Adrenal gland (tissue), 12 donors: Measurements from ENCODE around the gene SDHAF3. TPM values are rescaled to one million over a fixed set of nuclear protein-coding genes. Genes with fewer than 3 reads are reported as not detected.

Experiments
- DNase-seq, 7 donors: peaks; one replicate each; pipeline ENCODE4 v3.0.0-alpha.2; 2019 to 2020
- H3K27ac ChIP-seq, 5 donors: fragments of 200-600 bp; sonication (generic) in 4 of 5; 1 replicate in 3 of 5; 2 replicates in 2 of 5; pipeline versions ENCODE4 v1.5.1 to v1.8.0; 2016 to 2020; ENCODE audit warnings: mild to moderate bottlenecking in 1 of 5
- H3K27me3 ChIP-seq: fragments of 200-600 bp; 2 replicates; pipeline ENCODE4 v1.8.0; 2021
- H3K36me3 ChIP-seq, 2 donors: fragments of 200-600 bp; replicated peaks in 1 of 2; 1 replicate in 1 of 2; 2 replicates in 1 of 2; pipeline versions ENCODE4 v1.5.1 to v1.8.0; 2018 to 2022
- H3K4me1 ChIP-seq, 2 donors: fragments of 200-600 bp; replicated peaks in 1 of 2; 1 replicate in 1 of 2; 2 replicates in 1 of 2; pipeline versions ENCODE4 v1.5.1 to v1.8.0; 2018 to 2021
- H3K4me3 ChIP-seq, 4 donors: fragments of 200-600 bp; sonication (generic) in 3 of 4; one replicate each; pipeline ENCODE4 v1.5.1; 2016 to 2018
- H3K9me3 ChIP-seq, 3 donors: fragments of 200-600 bp; sonication (generic) in 1 of 3; replicated peaks in 1 of 3; 1 replicate in 2 of 3; 2 replicates in 1 of 3; pipeline versions ENCODE4 v1.5.1 to v1.8.0; 2016 to 2021
- CTCF ChIP-seq, 6 experiments: fragments of 450-650 bp in 4 of 6; fragments of 200-600 bp in 2 of 6; sonication (generic) in 1 of 6; IDR thresholded peaks; 1 replicate in 5 of 6; 2 replicates in 1 of 6; pipeline versions ENCODE4 v1.5.1 to v1.8.0; 2016 to 2021; ENCODE audit warnings: antibody characterized with exemption in 6 of 6, mild to moderate bottlenecking in 2 of 6, moderate library complexity in 1 of 6
- POLR2A ChIP-seq, 2 donors: fragments of 450-650 bp; IDR thresholded peaks; one replicate each; pipeline ENCODE4 v1.6.1; 2017; ENCODE audit warnings: antibody characterized with exemption in 2 of 2, mild to moderate bottlenecking in 2 of 2, moderate library complexity in 1 of 2
- WGBS, 4 donors: extraction: QIAGEN DNeasy Blood & Tissue Kit in 2 of 4; methylation state at CpG; one replicate each; pipeline versions ENCODE4 v1.1.5 to v1.1.7; 2013 to 2017; 5-methylcytosine and 5-hydroxymethylcytosine counted together
- intact Hi-C, 2 donors: fragments of 100-400 bp; cut with DNase I; formaldehyde crosslinking; loops; one replicate each; pipeline versions ENCODE4 v1.14.1 to v1.15.0; 2022 to 2023
- polyA plus RNA-seq, 3 donors: library from polyadenylated mRNA; stranded (reverse); fragments of 200-250 nt in 2 of 3; fragments of 350-450 nt in 1 of 3; fragmentation: Illumina TruSeq in 1 of 3; extraction: RNeasy Lipid Tissue Mini Kit (QIAGEN cat#74804) in 1 of 3; gene quantifications; one replicate each; pipeline ENCODE4 v1.2.3, GENCODE V29; 2013 to 2014
- total RNA-seq, 9 donors: library from RNA; depleted of rRNA in 4 of 9; stranded (reverse); fragments of >200 nt in 4 of 9; fragments of 120-200 nt in 1 of 9; fragmentation: NEBNext Ultra II Directional in 1 of 9; extraction: Animal tissue kit (Norgen Biotek cat#: 25700) in 1 of 9; gene quantifications; one replicate each; pipeline versions ENCODE4 v1.1.0 to v1.2.4, GENCODE V29; 2013 to 2023
- donor health status: healthy with polysubstance abuse.
- donor health status: Bipolar disorder and iron deficiency.
- donor health status: DM: yes; HTN: yes; CAD: no.
- donor health status: DM: no; HTN: no; CAD: no.
- donor health status: DM: no; HTN: no; CAD: no.
- donor health status: DM: yes; HTN: yes; CAD: no.

Gene SDHAF3
- total and polyA plus RNA-seq, 12 donors: 5.2 to 35.0 (median 18.1) TPM

DNA sequence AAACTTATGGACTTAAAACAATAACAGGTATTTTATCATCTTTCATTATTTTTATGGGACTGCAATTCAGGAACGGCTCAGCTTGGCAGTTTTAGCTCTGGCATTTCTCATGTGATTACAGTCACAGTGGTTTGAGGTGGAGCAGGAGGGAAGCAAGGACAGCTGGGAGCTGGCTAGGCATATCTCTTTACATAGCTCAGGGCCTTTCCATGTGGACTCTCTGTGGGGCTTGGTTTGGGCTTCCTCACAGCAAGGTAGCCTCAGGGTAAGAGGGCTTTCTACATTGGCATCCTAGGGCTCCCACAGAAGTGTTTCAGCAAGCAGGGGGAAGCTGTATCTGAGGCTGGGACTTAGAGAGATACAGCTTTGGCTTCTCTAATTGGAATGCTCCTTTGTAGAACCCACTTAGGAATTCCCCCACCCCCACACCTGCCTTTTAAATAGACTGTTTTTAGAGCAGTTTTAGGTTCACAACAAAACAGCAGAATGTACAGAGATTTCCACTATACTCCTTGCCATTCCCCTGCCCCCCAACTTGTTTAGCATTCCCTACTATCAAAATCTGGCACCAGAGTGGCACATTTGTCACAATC, 26.6 kb upstream of the SDHAF3 start:
- Histone ChIP-seq H3K4me3 (no peak overlapping the region), H3K36me3 (no peaks in the 10 kb centered on the region), H3K4me1 (no peaks in the 10 kb centered on the region), H3K27ac (no peak overlapping the region), H3K9me3 (no peaks in the 10 kb centered on the region), H3K27me3 (peaks cover 6% of the 10 kb centered on the region)
- DNase-seq: no peak
- 57 to 85% (median 72%) methylated on average over 1 of the region's 1 CpG for WGBS, 4 donors
- TF ChIP-seq CTCF (IDR thresholded peaks at IDR 0.05): no peak
- no peak for TF ChIP-seq POLR2A (IDR thresholded peaks at IDR 0.05)
- intact Hi-C loops: no loop called here

GRCh38 chr7:97094284-97094930, 23.1 kb upstream of the SDHAF3 start:
- peaks cover 7% of the 10 kb centered on the region for H3K27me3 ChIP-seq
- no peak overlapping the region for H3K4me3 ChIP-seq
- WGBS, 4 donors: 56 to 67% (median 60%) methylated on average over 3 of the region's 3 CpGs
- TF ChIP-seq POLR2A (IDR thresholded peaks at IDR 0.05) (no peak), CTCF (IDR thresholded peaks at IDR 0.05) (no peak)
- DNase-seq: no peak
- H3K4me1 ChIP-seq: no peaks in the 10 kb centered on the region
- intact Hi-C loops: no loop called here
- H3K36me3 ChIP-seq: no peaks in the 10 kb centered on the region
- no peak overlapping the region for H3K27ac ChIP-seq
- H3K9me3 ChIP-seq: no peaks in the 10 kb centered on the region

DNA sequence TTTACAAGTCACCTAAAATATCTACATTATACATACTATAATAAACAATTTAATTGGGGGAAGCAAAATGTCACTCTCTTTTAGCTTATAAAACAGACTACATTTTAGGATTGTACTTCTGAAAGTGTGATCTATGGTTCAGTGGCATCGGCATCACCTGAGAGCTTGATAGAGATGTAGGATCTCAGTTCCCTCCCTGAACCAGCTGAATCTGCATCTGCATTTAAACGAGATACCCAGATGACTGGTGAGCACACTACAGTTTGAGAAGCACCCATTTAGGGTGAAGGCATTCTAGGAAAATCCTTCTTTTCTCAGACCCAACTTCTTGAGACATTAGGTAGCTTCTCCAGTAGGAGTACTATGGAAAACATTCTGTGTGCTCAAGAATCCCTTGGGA, 21.5 kb upstream of the SDHAF3 start:
- DNase-seq: no peak
- H3K36me3 ChIP-seq: no peaks in the 10 kb centered on the region
- no peaks in the 10 kb centered on the region for H3K4me1 ChIP-seq
- intact Hi-C loops: no loop called here
- no peaks in the 10 kb centered on the region for H3K9me3 ChIP-seq
- 65 to 80% (median 78%) methylated on average over 2 of the region's 2 CpGs for WGBS, 4 donors
- no peak overlapping the region for H3K27ac ChIP-seq
- TF ChIP-seq POLR2A (IDR thresholded peaks at IDR 0.05): no peak
- no peak for TF ChIP-seq CTCF (IDR thresholded peaks at IDR 0.05)
- peaks cover 7% of the 10 kb centered on the region for H3K27me3 ChIP-seq
- H3K4me3 ChIP-seq: no peak overlapping the region

DNA sequence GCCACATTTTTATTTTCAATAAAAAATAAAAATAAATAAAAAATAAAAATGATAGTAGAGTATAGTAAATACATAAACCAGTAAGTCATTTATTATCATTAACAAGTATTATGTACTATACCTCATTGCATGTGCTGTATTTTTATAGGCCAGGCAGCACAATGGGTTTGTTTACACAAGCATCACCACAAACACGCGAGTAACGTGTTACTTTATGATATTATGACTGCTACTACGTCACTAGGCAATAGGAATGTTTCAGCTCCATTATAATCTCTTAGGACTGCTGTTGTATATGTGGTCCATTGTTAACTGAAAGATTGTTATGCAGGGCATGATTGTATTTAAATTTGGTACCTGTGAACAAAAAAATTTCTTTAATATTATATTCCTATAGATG, 20.8 kb upstream of the SDHAF3 start:
- TF ChIP-seq POLR2A (IDR thresholded peaks at IDR 0.05) (no peak), CTCF (IDR thresholded peaks at IDR 0.05) (no peak)
- no peak for DNase-seq
- 87 to 92% (median 89%) methylated on average over 4 of the region's 4 CpGs for WGBS, 4 donors
- Histone ChIP-seq H3K4me1 (no peaks in the 10 kb centered on the region), H3K27ac (no peak overlapping the region), H3K27me3 (peaks cover 7% of the 10 kb centered on the region), H3K36me3 (no peaks in the 10 kb centered on the region), H3K4me3 (no peak overlapping the region), H3K9me3 (no peaks in the 10 kb centered on the region)
- intact Hi-C loops: no loop called here
